Neural crest cell (in vitro differentiated cells): Measurements from ENCODE around the gene SFI1. TPM values are rescaled to one million over a fixed set of nuclear protein-coding genes. Genes with fewer than 3 reads are reported as not detected.

Experiments used
- DNase-seq: peaks from one replicate; pipeline ENCODE4 v3.0.0; 2021; ENCODE audit warnings: low read depth, mixed read lengths, low spot score
- H3K27ac Mint-ChIP-seq: one replicate; pipeline ENCODE4 v1.8.0; 2021; ENCODE audit warnings: mild to moderate bottlenecking, mixed read lengths; ENCODE audit not compliant: unreplicated experiment
- H3K27me3 Mint-ChIP-seq: 2 replicates; pipeline ENCODE4 v1.8.0; 2021; ENCODE audit warnings: low read depth, mild to moderate bottlenecking, mixed read lengths
- H3K36me3 Mint-ChIP-seq: 2 replicates; pipeline ENCODE4 v1.8.0; 2021; ENCODE audit warnings: low read depth, mild to moderate bottlenecking, mixed read lengths
- H3K4me1 Mint-ChIP-seq: 2 replicates; pipeline ENCODE4 v1.8.0; 2021; ENCODE audit warnings: mixed read lengths
- H3K4me3 Mint-ChIP-seq: one replicate; pipeline ENCODE4 v1.8.0; 2021; ENCODE audit warnings: mild to moderate bottlenecking, mixed read lengths
- H3K9me3 Mint-ChIP-seq: 2 replicates; pipeline ENCODE4 v1.8.0; 2021; ENCODE audit warnings: mixed read lengths
- long read RNA-seq: library from polyadenylated mRNA; unstranded; transcript quantifications from one replicate; pipeline ENCODE4 v2.0.0, GENCODE V29; 2020
- total RNA-seq: library from RNA; stranded (reverse); gene quantifications from 2 replicates; pipeline ENCODE4 v1.2.1, GENCODE V29; 2021
- TF ChIP-seq, protein P1 (sequence below): fragments of 200-600 bp; sonication (generic); conservative IDR thresholded peaks from 2 replicates; pipeline ENCODE4 v1.5.0; 2021; ENCODE audit warnings: antibody characterized with exemption, mild to moderate bottlenecking

Gene SFI1, protein sequence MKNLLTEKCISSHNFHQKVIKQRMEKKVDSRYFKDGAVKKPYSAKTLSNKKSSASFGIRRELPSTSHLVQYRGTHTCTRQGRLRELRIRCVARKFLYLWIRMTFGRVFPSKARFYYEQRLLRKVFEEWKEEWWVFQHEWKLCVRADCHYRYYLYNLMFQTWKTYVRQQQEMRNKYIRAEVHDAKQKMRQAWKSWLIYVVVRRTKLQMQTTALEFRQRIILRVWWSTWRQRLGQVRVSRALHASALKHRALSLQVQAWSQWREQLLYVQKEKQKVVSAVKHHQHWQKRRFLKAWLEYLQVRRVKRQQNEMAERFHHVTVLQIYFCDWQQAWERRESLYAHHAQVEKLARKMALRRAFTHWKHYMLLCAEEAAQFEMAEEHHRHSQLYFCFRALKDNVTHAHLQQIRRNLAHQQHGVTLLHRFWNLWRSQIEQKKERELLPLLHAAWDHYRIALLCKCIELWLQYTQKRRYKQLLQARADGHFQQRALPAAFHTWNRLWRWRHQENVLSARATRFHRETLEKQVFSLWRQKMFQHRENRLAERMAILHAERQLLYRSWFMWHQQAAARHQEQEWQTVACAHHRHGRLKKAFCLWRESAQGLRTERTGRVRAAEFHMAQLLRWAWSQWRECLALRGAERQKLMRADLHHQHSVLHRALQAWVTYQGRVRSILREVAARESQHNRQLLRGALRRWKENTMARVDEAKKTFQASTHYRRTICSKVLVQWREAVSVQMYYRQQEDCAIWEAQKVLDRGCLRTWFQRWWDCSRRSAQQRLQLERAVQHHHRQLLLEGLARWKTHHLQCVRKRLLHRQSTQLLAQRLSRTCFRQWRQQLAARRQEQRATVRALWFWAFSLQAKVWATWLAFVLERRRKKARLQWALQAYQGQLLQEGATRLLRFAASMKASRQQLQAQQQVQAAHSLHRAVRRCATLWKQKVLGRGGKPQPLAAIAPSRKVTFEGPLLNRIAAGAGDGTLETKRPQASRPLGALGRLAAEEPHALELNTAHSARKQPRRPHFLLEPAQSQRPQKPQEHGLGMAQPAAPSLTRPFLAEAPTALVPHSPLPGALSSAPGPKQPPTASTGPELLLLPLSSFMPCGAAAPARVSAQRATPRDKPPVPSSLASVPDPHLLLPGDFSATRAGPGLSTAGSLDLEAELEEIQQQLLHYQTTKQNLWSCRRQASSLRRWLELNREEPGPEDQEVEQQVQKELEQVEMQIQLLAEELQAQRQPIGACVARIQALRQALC
- total RNA-seq, result 67.3 and 73.1 TPM in 2 replicates
- long read RNA-seq, partial matches to known transcripts, result 4 of 22 reads
- long read RNA-seq, other reads (novel, unspliced or antisense), result 18 of 22 reads

DNA sequence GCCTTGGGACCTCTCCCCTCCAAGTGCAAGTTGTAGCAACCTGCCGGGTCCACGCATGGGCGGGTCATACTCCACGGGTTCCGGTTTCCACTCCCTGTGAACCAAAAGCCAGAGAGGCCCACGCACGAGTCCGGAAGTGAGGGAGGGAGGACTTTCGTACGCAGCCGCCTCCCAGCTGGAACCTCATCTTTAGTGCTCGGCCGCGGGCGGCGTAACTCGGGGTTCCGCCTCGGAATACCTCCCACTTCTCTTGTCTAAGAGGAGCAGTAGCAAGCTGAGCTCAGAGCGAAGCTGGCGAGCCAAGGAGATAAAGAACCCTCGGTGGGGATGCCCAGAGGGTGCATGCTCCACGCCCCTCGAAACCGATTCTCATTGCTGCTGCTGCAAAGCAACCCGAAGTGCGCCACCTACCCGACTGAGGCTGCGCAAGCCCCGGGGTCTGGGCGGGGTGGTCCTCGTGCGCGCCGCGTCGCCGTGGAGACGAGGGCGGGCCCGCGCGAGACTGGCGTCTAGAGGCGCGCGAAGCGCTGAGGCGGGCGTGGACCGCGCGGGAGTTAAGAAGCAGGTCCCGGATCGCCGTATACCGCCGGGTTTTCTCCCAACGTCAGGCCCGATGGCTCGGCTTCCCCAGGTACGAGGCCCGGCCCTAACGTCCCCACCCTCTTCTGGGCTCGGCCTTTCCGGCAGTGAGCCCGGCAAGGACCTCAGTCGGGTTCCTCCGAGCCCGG lies at the start of gene SFI1:
TSS of gene SFI1 (plus strand) at position 530 of the 728 bp plus-strand sequence. CDS start 11,749 bp downstream, outside the sequence.
- Mint-ChIP-seq H3K4me1 (peaks cover 16% of the 10 kb centered on the region), H3K9me3 (peaks cover 4% of the 10 kb centered on the region), H3K36me3 (peaks cover 7% of the 10 kb centered on the region), H3K27ac (peak within 1 kb of the TSS; percentile 84), H3K4me3 (peak within 1 kb of the TSS; percentile 94), H3K27me3 (no peaks in the 10 kb centered on the region)
- DNase-seq, result peak; percentile 88
- TF ChIP-seq, protein P1, sequence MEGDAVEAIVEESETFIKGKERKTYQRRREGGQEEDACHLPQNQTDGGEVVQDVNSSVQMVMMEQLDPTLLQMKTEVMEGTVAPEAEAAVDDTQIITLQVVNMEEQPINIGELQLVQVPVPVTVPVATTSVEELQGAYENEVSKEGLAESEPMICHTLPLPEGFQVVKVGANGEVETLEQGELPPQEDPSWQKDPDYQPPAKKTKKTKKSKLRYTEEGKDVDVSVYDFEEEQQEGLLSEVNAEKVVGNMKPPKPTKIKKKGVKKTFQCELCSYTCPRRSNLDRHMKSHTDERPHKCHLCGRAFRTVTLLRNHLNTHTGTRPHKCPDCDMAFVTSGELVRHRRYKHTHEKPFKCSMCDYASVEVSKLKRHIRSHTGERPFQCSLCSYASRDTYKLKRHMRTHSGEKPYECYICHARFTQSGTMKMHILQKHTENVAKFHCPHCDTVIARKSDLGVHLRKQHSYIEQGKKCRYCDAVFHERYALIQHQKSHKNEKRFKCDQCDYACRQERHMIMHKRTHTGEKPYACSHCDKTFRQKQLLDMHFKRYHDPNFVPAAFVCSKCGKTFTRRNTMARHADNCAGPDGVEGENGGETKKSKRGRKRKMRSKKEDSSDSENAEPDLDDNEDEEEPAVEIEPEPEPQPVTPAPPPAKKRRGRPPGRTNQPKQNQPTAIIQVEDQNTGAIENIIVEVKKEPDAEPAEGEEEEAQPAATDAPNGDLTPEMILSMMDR, result peak; percentile 47

- Mint-ChIP-seq H3K36me3 (peaks cover 21% of the 10 kb centered on the region), H3K27me3 (no peaks in the 10 kb centered on the region), H3K9me3 (no peaks in the 10 kb centered on the region), H3K4me1 (no peaks in the 10 kb centered on the region), H3K27ac (no peak overlapping the region), H3K4me3 (no peak overlapping the region)
- no peak for DNase-seq
- TF ChIP-seq, protein P1, result no peak
Observed at GRCh38 chr22:31446767-31447166, 49.6 kb upstream of the SFI1 start.

DNA sequence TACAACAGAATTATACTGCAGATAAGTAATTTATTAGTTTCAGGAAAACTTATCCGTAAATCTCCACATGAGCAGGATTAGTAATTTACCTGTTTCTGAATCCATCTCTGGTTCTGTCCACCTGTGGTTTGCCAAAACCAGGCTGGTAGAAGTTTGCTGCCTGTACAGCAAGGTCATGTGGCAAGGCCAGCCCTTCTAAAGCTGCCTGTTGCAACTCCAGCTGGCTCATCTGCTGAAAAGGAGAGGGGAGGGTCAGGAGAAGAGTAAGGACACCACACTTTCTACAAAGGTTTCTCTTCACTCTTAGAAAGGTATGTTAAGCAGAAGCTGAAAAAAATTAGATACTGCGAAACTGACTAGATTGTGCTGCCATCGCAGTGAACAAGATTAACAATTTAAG lies 49.0 kb upstream of the SFI1 start:
- Mint-ChIP-seq H3K9me3 (no peaks in the 10 kb centered on the region), H3K27ac (no peak overlapping the region), H3K27me3 (no peaks in the 10 kb centered on the region), H3K4me3 (no peak overlapping the region), H3K36me3 (peaks cover 17% of the 10 kb centered on the region), H3K4me1 (no peaks in the 10 kb centered on the region)
- DNase-seq, result no peak
- TF ChIP-seq, protein P1, result no peak

GRCh38 chr22:31448382-31448781 lies 48.0 kb upstream of the SFI1 start:
- Mint-ChIP-seq H3K4me1 (no peaks in the 10 kb centered on the region), H3K27me3 (no peaks in the 10 kb centered on the region), H3K4me3 (no peak overlapping the region), H3K36me3 (peaks cover 14% of the 10 kb centered on the region), H3K27ac (no peak overlapping the region), H3K9me3 (no peaks in the 10 kb centered on the region)
- DNase-seq, result no peak
- TF ChIP-seq, protein P1, result no peak
